Fibroblast of lung (primary cell): ENCODE results near the gene CTBP1. TPM values are rescaled to one million over a fixed set of nuclear protein-coding genes. Genes with fewer than 3 reads are reported as not detected.

Experiments
- DNase-seq, 2 donors: peaks; one replicate each; pipeline versions ENCODE4 v3.0.0 to v3.0.0-alpha.2; 2010; ENCODE audit warnings: low read depth in 2 of 2
- H2AFZ ChIP-seq: 2 replicates; pipeline ENCODE4 v1.5.1; 2012; ENCODE audit warnings: low read length, control low read depth, inconsistent platforms
- H3K27ac ChIP-seq: 2 replicates; pipeline ENCODE4 v1.5.1; 2011; ENCODE audit warnings: low read length, control low read depth; ENCODE audit not compliant: insufficient read depth
- H3K27me3 ChIP-seq: 2 replicates; pipeline ENCODE4 v1.5.1; 2011; ENCODE audit warnings: mild to moderate bottlenecking, low read length; ENCODE audit not compliant: control insufficient read depth, insufficient read depth
- H3K36me3 ChIP-seq: 2 replicates; pipeline ENCODE4 v1.5.1; 2011; ENCODE audit warnings: low read length; ENCODE audit not compliant: control insufficient read depth, insufficient read depth
- H3K4me1 ChIP-seq: 2 replicates; pipeline ENCODE4 v1.5.1; 2011; ENCODE audit warnings: low read length; ENCODE audit not compliant: control insufficient read depth, insufficient read depth; ENCODE audit errors: extremely low read depth
- H3K4me2 ChIP-seq: 2 replicates; pipeline ENCODE4 v1.5.1; 2011; ENCODE audit warnings: low read length, control low read depth; ENCODE audit not compliant: insufficient read depth; ENCODE audit errors: extremely low read depth
- H3K4me3 ChIP-seq, 4 experiments: fragments of 200-600 bp in 1 of 4; sonication (generic) in 1 of 4; replicated peaks in 1 of 4; 2 replicates each; pipeline ENCODE4 v1.5.1; 2011 to 2016; ENCODE audit warnings: low read length in 4 of 4, low read depth in 3 of 4, mild to moderate bottlenecking in 3 of 4, control low read depth in 2 of 4, inconsistent platforms in 1 of 4, mixed read lengths in 1 of 4; ENCODE audit not compliant: insufficient read depth in 1 of 4; ENCODE audit errors: control extremely low read depth in 1 of 4
- H3K79me2 ChIP-seq: 2 replicates; pipeline ENCODE4 v1.5.1; 2012; ENCODE audit warnings: mild to moderate bottlenecking, low read length, inconsistent platforms; ENCODE audit not compliant: control insufficient read depth, insufficient read depth
- H3K9ac ChIP-seq: 2 replicates; pipeline ENCODE4 v1.5.1; 2011; ENCODE audit warnings: mild to moderate bottlenecking, low read length, control low read depth; ENCODE audit not compliant: insufficient read depth
- H3K9me3 ChIP-seq: 2 replicates; pipeline ENCODE4 v1.5.1; 2012; ENCODE audit warnings: low read depth, low read length; ENCODE audit not compliant: control insufficient read depth, insufficient read depth
- H4K20me1 ChIP-seq: 2 replicates; pipeline ENCODE4 v1.5.1; 2011; ENCODE audit warnings: low read length; ENCODE audit not compliant: control insufficient read depth, insufficient read depth; ENCODE audit errors: extremely low read depth
- EZH2 ChIP-seq: IDR thresholded peaks from 2 replicates; pipeline ENCODE4 v1.5.1; 2012; ENCODE audit warnings: low read length, control low read depth, mild to moderate bottlenecking; ENCODE audit errors: missing control alignments
- polyA plus RNA-seq, 2 donors: library from polyadenylated mRNA; depleted of rRNA in 1 of 2; stranded (reverse) in 1 of 2; unstranded in 1 of 2; fragments of >200 nt; gene quantifications; 2 replicates each; pipeline ENCODE4 v1.2.1, GENCODE V29; 2011 to 2012; ENCODE audit warnings: missing spikeins in 1 of 2
- total RNA-seq: library from RNA; depleted of rRNA; stranded (reverse); fragments of >200 nt; gene quantifications from 2 replicates; pipeline ENCODE4 v1.2.1, GENCODE V29; 2014
- TF ChIP-seq, protein P1 (sequence below), 2 donors: IDR thresholded peaks in 1 of 2; conservative IDR thresholded peaks in 1 of 2; 1 replicate in 1 of 2; 2 replicates in 1 of 2; pipeline ENCODE4 v1.5.1; 2011 to 2012; ENCODE audit warnings: low read length in 2 of 2, control low read depth in 1 of 2, inconsistent platforms in 1 of 2, low read depth in 1 of 2, mild to moderate bottlenecking in 1 of 2

The CTBP1 gene
- total and polyA plus RNA-seq, 2 donors (not counting 1 experiment from before 2014, with no cell fraction given) = 78.2 to 249 TPM

DNA sequence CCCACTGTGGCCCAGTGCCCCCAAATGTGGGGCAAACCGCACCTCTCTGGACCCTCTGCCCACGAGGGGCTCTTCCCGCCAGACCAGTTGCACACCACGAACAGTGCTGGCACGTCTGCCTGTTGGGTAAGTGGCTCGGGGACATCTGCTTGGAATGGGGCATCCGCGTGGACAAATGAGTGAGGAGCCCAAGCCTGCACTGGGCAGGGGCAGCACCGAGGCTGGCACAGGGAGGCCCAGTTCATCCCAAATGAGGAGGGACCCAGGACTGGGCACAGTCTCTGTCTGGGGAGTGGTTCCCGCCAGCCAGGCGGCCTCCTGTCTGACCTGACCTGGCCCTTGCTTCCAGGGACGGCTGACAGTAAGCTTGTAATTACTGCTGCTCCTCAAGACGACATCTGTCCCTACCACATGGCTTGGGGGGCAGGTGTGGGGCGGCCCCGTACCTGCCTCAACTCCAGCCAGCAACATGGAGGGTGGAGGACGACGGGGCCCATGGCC, 79.7 kb downstream of the CTBP1 start:
- TF ChIP-seq, protein P1, sequence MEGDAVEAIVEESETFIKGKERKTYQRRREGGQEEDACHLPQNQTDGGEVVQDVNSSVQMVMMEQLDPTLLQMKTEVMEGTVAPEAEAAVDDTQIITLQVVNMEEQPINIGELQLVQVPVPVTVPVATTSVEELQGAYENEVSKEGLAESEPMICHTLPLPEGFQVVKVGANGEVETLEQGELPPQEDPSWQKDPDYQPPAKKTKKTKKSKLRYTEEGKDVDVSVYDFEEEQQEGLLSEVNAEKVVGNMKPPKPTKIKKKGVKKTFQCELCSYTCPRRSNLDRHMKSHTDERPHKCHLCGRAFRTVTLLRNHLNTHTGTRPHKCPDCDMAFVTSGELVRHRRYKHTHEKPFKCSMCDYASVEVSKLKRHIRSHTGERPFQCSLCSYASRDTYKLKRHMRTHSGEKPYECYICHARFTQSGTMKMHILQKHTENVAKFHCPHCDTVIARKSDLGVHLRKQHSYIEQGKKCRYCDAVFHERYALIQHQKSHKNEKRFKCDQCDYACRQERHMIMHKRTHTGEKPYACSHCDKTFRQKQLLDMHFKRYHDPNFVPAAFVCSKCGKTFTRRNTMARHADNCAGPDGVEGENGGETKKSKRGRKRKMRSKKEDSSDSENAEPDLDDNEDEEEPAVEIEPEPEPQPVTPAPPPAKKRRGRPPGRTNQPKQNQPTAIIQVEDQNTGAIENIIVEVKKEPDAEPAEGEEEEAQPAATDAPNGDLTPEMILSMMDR (conservative IDR thresholded peaks at IDR 0.05 in 1 of 2, IDR thresholded peaks at IDR 0.05 in 1 of 2; ENCODE audit: low read depth in 1 of 2, low read length in 2 of 2) = no peak
- TF ChIP-seq EZH2 = no peak
- Histone ChIP-seq H3K4me1 (peaks cover 19% of the 10 kb centered on the region), H3K9me3 (no peaks in the 10 kb centered on the region)

DNA sequence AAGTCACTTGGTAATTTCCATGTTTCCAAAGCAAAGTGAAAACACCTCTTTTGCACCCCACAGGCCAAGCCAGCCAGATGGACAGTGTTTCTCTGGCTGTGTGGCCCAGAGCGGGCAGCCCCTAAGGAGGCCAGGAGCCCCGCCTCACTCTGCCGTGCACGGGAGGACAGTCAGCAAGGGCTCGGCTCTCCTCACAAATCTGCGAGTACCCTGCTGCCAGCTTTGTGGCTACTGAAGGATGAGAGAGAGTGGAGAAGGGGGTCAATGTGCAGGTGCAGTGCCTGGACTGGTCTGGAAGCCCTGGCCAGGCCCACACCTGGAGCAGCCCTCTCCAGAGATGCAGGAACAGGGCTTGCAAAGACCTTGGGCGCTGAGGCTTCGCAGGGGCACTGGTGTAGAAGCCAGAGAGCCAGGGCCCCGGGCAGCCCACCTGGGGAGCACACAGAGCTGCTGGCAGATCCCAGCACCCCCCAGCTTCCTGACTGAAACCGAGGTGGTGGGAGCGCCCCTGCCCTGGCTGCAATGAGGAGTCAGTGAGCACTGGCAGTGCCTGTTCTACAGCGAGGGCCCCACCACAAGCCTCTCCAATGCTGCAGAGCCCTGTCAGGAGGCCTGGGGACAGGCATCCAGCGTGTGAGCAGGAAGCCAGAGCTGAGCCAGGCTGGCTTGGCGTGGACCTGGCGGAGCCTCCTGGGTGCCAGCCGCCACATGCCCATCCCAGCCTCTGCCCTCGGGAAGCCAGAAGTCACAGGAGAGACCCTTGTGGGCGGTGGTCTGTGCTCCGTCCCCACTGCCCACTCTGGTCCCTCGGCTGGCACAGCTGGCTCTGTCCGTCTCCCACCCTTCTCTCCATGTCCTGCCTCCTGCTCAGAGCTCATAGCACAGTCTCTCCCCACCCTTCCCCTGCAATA, 80.5 kb downstream of the CTBP1 start:
- no peak overlapping the region for H2AFZ ChIP-seq
- H4K20me1 ChIP-seq = no peaks in the 10 kb centered on the region
- no peak for DNase-seq
- peak overlapping the region in 2 of 4 experiments; percentile 28 to 46 for H3K4me3 ChIP-seq
- no peaks in the 10 kb centered on the region for H3K9me3 ChIP-seq
- H3K27ac ChIP-seq = peak overlapping the region; percentile 34
- peaks cover 33% of the 10 kb centered on the region for H3K36me3 ChIP-seq
- peaks cover 15% of the 10 kb centered on the region for H3K4me1 ChIP-seq
- H3K27me3 ChIP-seq = no peaks in the 10 kb centered on the region
- H3K4me2 ChIP-seq = peak overlapping the region; percentile 11
- peaks cover 26% of the 10 kb centered on the region for H3K79me2 ChIP-seq
- TF ChIP-seq, protein P1 (conservative IDR thresholded peaks at IDR 0.05 in 1 of 2, IDR thresholded peaks at IDR 0.05 in 1 of 2; ENCODE audit: low read depth in 1 of 2, low read length in 2 of 2) = no peak
- TF ChIP-seq EZH2 = no peak
- H3K9ac ChIP-seq = no peak overlapping the region

More for the DNA sequence above, 79.7 kb downstream of the CTBP1 start:
- Histone ChIP-seq H3K79me2 (peaks cover 26% of the 10 kb centered on the region), H3K4me2 (no peak overlapping the region), H3K9ac (no peak overlapping the region), H4K20me1 (no peaks in the 10 kb centered on the region), H3K27ac (no peak overlapping the region), H3K27me3 (no peaks in the 10 kb centered on the region), H2AFZ (no peak overlapping the region), H3K4me3 (peak overlapping the region in 2 of 4 experiments; percentile 56 to 82), H3K36me3 (peaks cover 33% of the 10 kb centered on the region)
- DNase-seq = no peak

DNA sequence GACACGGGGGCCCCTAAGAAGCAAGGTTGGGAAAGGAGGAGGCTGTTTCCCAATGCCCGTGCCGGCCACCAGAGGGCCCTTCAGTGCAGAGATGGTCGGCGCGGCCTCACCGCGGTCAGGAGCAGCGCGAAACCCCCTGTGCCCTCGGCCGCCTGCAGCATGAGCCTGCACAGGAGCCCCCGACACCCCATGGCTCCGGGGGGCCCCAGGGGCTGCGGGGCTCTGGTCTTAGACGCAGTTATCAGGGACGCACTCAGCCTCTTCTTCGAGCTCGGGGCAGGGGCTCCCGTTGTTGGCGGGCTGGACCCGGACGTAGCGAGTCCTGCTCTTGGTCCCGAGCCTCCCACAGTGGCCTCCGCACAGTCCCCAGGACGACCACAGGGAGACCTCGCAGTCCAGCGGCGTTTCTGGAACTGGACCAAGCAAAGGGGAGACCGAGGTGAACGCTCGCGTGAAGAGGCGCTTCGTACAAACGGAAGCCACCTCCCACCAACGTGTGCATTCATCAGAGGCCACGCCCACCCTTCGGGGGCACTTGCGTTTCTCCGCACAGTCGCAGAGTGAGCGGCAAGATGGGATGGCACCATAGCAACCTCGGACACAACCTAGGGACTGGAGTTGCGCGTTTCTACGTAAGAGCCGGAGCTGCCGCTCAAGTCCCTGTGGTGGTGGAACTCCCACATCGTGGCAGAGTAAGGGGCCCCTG, 81.5 kb downstream of the CTBP1 start:
- no peak overlapping the region for H3K4me2 ChIP-seq
- no peaks in the 10 kb centered on the region for H3K9me3 ChIP-seq
- H3K9ac ChIP-seq = no peak overlapping the region
- H3K4me3 ChIP-seq = peak overlapping the region in 3 of 4 experiments; percentile 21 to 46 (median 23)
- no peak for TF ChIP-seq EZH2
- TF ChIP-seq, protein P1 (conservative IDR thresholded peaks at IDR 0.05 in 1 of 2, IDR thresholded peaks at IDR 0.05 in 1 of 2; ENCODE audit: low read depth in 1 of 2, low read length in 2 of 2) = peak; percentile 82 to 87
- peak overlapping the region; percentile 34 for H3K27ac ChIP-seq
- H2AFZ ChIP-seq = no peak overlapping the region
- H3K27me3 ChIP-seq = no peaks in the 10 kb centered on the region
- H3K79me2 ChIP-seq = peaks cover 26% of the 10 kb centered on the region
- peak; percentile 88 to 89 for DNase-seq
- peaks cover 33% of the 10 kb centered on the region for H3K36me3 ChIP-seq
- no peaks in the 10 kb centered on the region for H4K20me1 ChIP-seq
- peaks cover 13% of the 10 kb centered on the region for H3K4me1 ChIP-seq
